OCI-LY1 (cell line): ENCODE results near the gene CNIH2.

Experiments used
- EZH2 ChIP-seq: fragments of 200-600 bp; sonication (generic), shearing (Covaris generic); IDR thresholded peaks from 2 replicates; pipeline ENCODE4 v1.8.0; 2017; ENCODE audit warnings: borderline replicate concordance, mixed run types, mild to moderate bottlenecking, antibody characterized with exemption, low read length, moderate library complexity, mixed read lengths
- TF ChIP-seq, protein P1 (sequence below): fragments of 200-600 bp; sonication (generic), shearing (Covaris generic); IDR thresholded peaks from 2 replicates; pipeline ENCODE4 v1.5.1; 2017; ENCODE audit warnings: mild to moderate bottlenecking, antibody characterized with exemption, low read length, moderate library complexity, mixed read lengths

DNA sequence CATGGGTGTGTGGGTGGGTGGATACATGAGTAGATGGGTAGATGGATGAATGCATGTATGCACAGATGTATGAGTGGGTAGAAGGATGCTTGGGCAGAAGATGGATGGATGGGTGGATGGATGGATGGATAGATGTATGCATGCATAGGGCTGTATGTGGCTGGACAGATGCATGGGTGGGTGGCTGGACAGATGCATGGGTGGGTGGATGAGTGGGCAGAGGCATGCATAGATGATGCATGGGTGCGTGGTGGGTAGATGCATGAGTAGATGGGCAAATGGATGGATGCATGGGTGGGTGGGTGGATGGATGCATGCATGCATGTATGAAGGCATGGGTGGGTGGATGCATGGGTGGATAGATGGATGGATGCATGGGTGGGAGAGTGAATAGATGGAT lies 45.7 kb downstream of the CNIH2 start:
- TF ChIP-seq, protein P1, sequence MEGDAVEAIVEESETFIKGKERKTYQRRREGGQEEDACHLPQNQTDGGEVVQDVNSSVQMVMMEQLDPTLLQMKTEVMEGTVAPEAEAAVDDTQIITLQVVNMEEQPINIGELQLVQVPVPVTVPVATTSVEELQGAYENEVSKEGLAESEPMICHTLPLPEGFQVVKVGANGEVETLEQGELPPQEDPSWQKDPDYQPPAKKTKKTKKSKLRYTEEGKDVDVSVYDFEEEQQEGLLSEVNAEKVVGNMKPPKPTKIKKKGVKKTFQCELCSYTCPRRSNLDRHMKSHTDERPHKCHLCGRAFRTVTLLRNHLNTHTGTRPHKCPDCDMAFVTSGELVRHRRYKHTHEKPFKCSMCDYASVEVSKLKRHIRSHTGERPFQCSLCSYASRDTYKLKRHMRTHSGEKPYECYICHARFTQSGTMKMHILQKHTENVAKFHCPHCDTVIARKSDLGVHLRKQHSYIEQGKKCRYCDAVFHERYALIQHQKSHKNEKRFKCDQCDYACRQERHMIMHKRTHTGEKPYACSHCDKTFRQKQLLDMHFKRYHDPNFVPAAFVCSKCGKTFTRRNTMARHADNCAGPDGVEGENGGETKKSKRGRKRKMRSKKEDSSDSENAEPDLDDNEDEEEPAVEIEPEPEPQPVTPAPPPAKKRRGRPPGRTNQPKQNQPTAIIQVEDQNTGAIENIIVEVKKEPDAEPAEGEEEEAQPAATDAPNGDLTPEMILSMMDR: no peak
- no peak for TF ChIP-seq EZH2
